NCI-H774 (cell line): ENCODE measurements around the gene TIMM44.
"Not testable (repeated sequence)": the region's sequence is repeated elsewhere in the genome, so short reads cannot be mapped to it uniquely, and the experiment has no call there.

ENCODE experiments used
- DNase-seq: peaks from one replicate; lab custom pipeline; 2025; lab: John Stamatoyannopoulos, UW

TIMM44 gene

GRCh38 chr19:7925171-7925851 is 18.2 kb downstream of the TIMM44 start:
- DNase-seq = peak; percentile 34

- DNase-seq = no peak
These were observed 18.8 kb downstream of the TIMM44 start for GRCh38 chr19:7924651-7925170.

DNA sequence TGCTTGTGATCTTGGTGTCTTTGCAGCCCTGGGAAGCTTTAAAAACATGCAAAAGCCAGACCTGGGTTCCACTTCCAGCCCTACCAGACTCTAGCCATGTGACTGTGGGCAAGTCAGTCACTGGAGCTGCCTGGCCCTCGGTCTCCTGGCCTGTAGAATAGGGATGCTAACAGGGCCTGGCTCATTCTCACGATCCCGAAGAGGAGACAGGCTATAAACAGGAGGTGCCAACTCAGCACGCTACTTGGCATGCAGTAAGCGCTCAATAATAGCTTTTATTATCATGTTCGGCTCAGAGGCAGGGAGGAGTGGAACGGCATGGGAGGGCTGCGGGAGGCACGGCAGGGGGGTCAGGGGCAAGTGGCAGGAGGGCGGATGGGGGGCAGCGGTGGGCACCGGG is 19.2 kb downstream of the TIMM44 start:
- DNase-seq = no peak

- DNase-seq = no peak
These were observed 19.9 kb downstream of the TIMM44 start for GRCh38 chr19:7923295-7924191.

GRCh38 chr19:7922836-7923195 is 20.6 kb downstream of the TIMM44 start:
- no peak for DNase-seq

DNA sequence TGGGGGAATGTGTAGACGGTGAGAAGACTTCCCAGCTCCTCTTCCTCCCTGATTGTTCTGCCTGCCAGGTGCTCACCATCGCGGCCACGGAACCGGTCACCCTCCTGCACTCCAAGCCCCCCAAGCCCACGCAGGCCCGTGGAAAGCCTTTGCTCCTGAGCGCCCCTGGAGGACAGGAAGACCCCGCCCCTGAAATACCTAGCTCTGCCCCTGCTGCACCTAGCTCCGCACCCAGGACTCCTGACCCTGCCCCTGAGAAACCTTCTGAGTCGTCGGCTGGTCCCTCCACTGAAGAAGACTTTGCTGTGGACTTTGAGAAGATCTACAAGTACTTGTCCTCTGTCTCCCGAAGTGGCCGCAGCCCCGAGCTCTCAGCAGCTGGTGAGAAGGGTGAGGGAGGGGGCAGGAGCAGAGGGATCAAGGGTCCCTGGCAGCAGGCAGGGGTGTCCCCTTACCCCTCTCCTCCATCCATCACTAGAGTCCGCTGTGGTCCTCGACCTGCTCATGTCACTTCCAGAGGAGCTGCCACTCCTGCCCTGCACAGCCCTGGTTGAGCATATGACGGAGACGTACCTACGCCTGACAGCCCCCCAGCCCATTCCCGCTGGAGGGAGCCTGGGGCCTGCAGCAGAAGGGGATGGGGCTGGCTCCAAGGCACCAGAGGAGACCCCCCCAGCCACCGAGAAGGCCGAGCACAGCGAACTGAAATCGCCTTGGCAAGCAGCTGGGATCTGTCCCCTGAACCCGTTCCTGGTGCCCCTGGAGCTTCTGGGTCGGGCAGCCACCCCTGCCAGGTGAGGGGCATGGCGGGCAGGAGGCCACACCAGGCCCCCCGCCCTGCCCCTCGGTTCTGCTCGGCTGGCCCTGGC is 21.3 kb downstream of the TIMM44 start:
- no peak for DNase-seq

GRCh38 chr19:7921302-7921966 is 22.0 kb downstream of the TIMM44 start:
- no peak for DNase-seq

DNA sequence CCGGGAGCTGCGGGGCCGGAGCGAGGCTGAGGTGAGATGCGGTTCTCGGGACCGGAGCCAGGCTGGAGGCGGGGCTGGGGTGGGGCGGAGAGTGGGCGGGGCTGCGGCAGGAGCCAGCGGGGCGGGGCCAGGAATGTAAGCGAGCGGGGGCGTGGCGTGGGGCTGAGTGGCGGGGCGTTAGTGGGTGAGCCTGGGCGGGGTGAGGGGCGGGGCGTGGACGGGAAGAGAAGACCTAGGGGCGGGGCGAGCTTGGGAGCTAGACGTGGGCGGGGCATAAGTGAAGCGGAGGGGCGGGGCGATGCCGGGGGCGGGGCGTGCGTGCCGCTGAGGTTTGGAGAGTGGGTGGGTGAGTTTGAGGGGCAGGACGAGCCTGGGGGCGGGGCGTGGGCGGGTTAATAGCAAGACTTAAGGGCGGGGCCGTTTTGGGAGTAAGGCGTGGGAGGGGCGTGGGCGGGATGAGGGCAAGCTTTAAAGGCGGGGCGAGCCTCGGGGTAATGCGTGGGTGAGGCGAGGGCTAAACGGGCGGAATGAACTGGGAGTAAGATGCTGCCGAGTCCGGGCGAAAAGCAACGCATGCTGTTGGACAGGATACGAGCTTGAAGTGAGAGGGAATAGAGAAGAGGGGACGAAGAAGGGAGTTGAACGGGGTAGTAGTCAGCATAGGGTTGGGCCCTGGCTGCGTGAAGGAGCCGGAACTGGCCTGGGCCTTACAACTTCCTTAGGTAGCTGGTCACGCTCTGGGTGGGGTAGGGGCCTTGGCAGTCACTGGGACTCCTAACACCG is 22.8 kb downstream of the TIMM44 start:
- DNase-seq = peak; percentile 93

- DNase-seq = peak; percentile 90
These were observed 23.6 kb downstream of the TIMM44 start, which contains the start of gene SNAPC2 for GRCh38 chr19:7919610-7920518. Gene SNAPC2 (plus strand): TSS chr19:7920338. CDS start chr19:7920367, 29 bp downstream.

DNA sequence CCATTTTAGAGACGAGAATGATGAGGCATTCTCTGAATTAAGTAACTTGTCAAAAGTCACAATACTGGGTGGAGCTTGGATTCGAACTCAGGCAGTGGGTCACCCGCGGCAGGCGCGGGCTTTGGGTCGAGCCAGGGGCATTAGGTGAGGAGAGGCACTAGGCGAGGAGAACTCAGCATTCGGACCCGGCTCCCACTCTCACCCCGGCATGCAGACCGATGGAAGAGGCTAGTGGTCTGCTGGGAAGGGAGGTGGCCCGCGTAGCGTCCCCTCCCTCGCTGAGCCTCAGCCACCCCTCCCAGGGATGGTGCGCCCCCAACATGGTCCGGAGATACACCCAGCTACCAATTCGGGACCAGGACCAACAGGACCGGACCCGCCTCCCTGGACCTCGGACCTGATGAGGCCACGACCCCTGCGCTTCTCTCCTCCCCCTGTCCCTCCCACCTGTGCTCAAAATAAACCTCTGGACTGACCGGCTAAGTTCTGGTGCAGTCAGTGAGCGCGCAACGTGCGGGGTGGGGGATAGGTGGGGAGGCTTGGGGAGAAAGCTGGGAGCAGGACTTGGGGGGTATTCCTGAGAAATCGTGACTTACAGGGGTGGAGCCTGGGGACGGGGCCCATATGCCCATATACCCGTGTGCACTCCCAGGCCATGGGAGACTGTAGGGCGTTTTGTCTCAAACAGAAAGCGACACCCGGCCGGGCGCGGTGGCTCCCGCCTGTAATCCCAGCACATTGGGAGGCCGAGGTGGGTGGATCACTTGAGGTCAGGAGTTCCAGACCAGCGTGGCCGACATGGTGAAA is 24.6 kb downstream of the TIMM44 start:
- DNase-seq = no peak

- not testable (repeated sequence) for DNase-seq
These were observed 25.3 kb downstream of the TIMM44 start for GRCh38 chr19:7918062-7918614.

DNA sequence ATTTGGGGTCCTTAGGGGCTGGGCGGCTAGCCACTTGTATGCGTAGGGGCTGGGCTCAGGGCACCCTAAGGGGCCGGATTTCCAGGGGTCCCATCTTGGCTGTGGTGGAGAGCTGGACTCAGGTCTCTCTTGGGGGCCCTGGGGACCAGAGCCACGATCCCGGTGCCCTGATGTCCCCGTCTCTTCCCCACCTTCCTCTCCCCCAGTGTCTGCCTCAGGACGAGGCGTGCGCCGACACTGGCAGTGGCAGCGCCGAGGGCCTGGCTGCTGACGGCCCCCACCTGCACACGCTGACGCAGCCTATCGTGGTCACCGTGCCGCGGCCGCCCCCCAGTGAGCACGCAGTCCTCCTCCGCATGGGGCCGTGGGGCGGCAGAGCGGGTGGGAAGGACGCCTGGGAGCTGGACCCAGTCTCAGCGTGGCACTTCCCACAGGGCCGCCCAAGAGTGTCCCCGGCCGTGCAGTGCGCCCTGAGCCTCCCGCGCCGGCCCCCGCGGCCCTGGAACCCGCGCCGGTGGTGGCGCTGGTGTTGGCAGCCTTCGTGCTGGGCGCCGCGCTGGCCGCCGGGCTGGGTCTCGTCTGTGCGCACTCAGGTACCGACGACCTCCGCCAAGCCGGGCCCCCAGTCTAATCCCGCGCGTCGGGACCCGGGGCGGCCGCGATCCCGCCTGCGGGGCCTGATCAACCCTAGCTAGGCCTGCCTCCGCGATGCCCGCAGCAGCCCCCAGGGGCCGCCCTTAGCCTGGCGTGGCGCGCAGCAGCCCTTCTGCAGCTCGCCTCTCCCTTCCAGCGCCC is 26.0 kb downstream of the TIMM44 start:
- no peak for DNase-seq

GRCh38 chr19:7916955-7917266 is 26.6 kb downstream of the TIMM44 start:
- no peak for DNase-seq

DNA sequence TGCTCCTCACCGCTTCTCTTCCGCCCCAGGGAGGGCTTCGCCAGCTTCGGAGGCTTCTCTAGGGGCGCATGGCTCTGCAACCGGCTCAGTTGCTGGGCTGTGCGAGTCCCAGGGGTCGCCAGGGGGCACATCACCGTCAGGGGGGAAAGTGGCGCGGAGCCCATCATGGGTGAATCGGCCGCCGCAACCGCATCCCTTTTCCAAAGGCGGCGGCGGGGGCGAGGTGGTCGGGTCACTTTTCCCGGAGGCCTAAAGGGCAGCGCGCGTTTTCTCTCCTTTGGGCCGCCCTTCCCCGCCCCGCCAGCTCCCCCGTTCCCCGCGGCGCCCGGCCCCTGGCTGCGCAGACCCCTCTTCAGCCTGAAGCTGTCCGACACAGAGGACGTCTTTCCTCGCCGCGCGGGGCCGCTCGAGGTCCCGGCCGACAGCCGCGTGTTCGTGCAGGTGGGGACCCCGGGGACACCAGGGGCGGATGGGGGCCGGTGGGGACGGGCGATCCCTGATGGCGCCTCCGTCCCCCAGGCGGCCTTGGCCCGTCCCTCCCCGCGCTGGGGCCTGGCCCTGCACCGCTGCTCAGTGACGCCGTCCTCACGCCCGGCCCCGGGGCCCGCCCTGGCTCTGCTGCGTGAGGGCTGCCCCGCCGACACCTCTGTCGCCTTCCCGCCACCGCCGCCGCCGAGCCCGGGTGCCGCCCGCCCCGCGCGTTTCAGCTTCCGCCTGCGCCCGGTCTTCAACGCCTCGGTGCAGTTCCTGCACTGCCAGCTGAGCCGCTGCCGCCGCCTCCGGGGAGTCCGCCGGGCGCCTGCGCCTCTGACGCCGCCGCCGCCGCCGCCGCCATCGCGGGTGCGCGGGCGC is 27.1 kb downstream of the TIMM44 start:
- peak; percentile 31 for DNase-seq

GRCh38 chr19:7915250-7916102 is 28.0 kb downstream of the TIMM44 start:
- no peak for DNase-seq

DNA sequence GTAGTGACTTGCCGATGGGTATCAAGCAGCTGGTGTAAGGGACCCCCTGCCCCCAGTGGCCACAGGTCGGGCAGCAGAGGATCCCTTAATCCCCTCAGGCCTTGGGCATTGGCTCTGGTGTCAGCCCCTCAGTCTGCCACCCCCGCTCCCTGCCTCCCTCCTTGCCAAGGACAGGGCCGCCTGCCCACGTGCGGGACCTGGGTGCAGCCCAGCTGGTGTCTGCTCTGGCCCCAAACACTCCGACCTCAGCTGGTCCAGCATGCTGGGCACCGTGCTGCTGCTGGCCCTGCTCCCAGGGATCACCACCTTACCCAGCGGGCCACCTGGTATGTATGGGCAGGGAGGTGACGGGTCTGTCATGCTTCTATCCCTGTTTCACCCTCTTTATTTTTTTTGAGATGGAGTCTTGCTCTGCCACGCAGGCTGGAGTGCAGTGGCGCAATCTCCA is 28.8 kb downstream of the TIMM44 start, which contains the start of gene TGFBR3L:
Gene TGFBR3L, plus strand, starts transcription at position 233 of the 448 bp plus-strand sequence.
- no peak for DNase-seq
